HepG2 (cell line): ENCODE results near the gene WNT7B. TPM values are rescaled to one million over a fixed set of nuclear protein-coding genes. Genes with fewer than 3 reads are reported as not detected.

Experiments
- SOX13 ChIP-seq, 3 experiments: fragments of 450-650 bp in 1 of 3; sonication (generic) in 1 of 3; formaldehyde crosslinking in 1 of 3; IDR thresholded peaks in 2 of 3; conservative IDR thresholded peaks in 1 of 3; 2 replicates each; pipeline versions ENCODE4 v1.5.0 to v1.6.1; 2016 to 2020; ENCODE audit warnings: antibody characterized with exemption in 1 of 3, mild to moderate bottlenecking in 1 of 3, missing compliant biosample characterization in 1 of 3, missing genetic modification reagents in 1 of 3, moderate library complexity in 1 of 3
- TCF7 ChIP-seq: sonication (generic); IDR thresholded peaks from 2 replicates; pipeline ENCODE4 v1.6.1; 2016; ENCODE audit warnings: antibody characterized with exemption, low read depth
- ZMYM3 ChIP-seq: sonication (generic); formaldehyde crosslinking; IDR thresholded peaks from 2 replicates; pipeline ENCODE4 v1.5.1; 2020; ENCODE audit warnings: mild to moderate bottlenecking, missing genetic modification reagents
- ZMYM4 ChIP-seq: sonication (generic); formaldehyde crosslinking; IDR thresholded peaks from 2 replicates; pipeline ENCODE4 v1.8.1; 2023; ENCODE audit warnings: mild to moderate bottlenecking, missing genetic modification reagents
- ZNF256 ChIP-seq: sonication (generic); formaldehyde crosslinking; conservative IDR thresholded peaks from 2 replicates; pipeline ENCODE4 v1.4.0; 2020; ENCODE audit warnings: missing genetic modification reagents
- ZNF530 ChIP-seq: sonication (generic); formaldehyde crosslinking; IDR thresholded peaks from 2 replicates; pipeline ENCODE4 v1.5.0; 2020; ENCODE audit warnings: low read depth, mild to moderate bottlenecking, missing genetic modification reagents
- polyA plus RNA-seq, 8 experiments: library from polyadenylated mRNA; depleted of rRNA in 3 of 8; stranded (reverse) in 7 of 8; unstranded in 1 of 8; fragments of >200 nt; fragmentation: Illumina TruSeq in 4 of 8; extraction: Trizol in 4 of 8; gene quantifications; 2 replicates each; pipeline versions ENCODE4 v1.2.1 to v1.2.3, GENCODE V29; 2011 to 2016; ENCODE audit warnings: low read depth in 4 of 8, missing spikeins in 1 of 8, mixed read lengths in 1 of 8; ENCODE audit not compliant: insufficient read depth in 1 of 8
- total RNA-seq, 5 experiments: library from RNA; depleted of rRNA; stranded (reverse); fragments of >200 nt; fragmentation: Illumina TruSeq; extraction: Trizol; gene quantifications; 2 replicates each; pipeline ENCODE4 v1.2.3, GENCODE V29; 2016; ENCODE audit warnings: low read depth in 1 of 5
- TF ChIP-seq, protein P1 (sequence below), 2 experiments: fragments of 450-650 bp in 1 of 2; sonication (generic) in 1 of 2; formaldehyde crosslinking in 1 of 2; IDR thresholded peaks; 2 replicates each; pipeline versions ENCODE4 v1.6.1 to v1.8.0; 2016 to 2022; ENCODE audit warnings: antibody characterized with exemption in 1 of 2, mild to moderate bottlenecking in 1 of 2, missing genetic modification reagents in 1 of 2
- TF ChIP-seq, protein P2 (sequence below): sonication (generic); formaldehyde crosslinking; IDR thresholded peaks from 2 replicates; pipeline ENCODE4 v1.5.0; 2020; ENCODE audit warnings: missing genetic modification reagents
- TF ChIP-seq, protein P3 (sequence below), 2 experiments: sonication (generic) in 1 of 2; formaldehyde crosslinking in 1 of 2; IDR thresholded peaks; 2 replicates each; pipeline versions ENCODE4 v1.5.1 to v1.6.1; 2011 to 2020; ENCODE audit warnings: borderline replicate concordance in 1 of 2, low read depth in 1 of 2, low read length in 1 of 2, mild to moderate bottlenecking in 1 of 2, missing genetic modification reagents in 1 of 2, moderate library complexity in 1 of 2
- TF ChIP-seq, protein P4 (sequence below): sonication (generic); formaldehyde crosslinking; IDR thresholded peaks from 2 replicates; pipeline ENCODE4 v1.5.0; 2020; ENCODE audit warnings: missing genetic modification reagents, mild to moderate bottlenecking, borderline replicate concordance
- TF ChIP-seq, protein P5 (sequence below): sonication (generic); formaldehyde crosslinking; conservative IDR thresholded peaks from 2 replicates; pipeline ENCODE4 v1.8.0; 2022; ENCODE audit warnings: mild to moderate bottlenecking, moderate library complexity, missing genetic modification reagents

The WNT7B gene
- total and polyA plus RNA-seq, 2 of the 13 experiments (the other 11 are each of a cell fraction or from before 2014, with no cell fraction given) = 0.09 TPM; not detected in 1

DNA sequence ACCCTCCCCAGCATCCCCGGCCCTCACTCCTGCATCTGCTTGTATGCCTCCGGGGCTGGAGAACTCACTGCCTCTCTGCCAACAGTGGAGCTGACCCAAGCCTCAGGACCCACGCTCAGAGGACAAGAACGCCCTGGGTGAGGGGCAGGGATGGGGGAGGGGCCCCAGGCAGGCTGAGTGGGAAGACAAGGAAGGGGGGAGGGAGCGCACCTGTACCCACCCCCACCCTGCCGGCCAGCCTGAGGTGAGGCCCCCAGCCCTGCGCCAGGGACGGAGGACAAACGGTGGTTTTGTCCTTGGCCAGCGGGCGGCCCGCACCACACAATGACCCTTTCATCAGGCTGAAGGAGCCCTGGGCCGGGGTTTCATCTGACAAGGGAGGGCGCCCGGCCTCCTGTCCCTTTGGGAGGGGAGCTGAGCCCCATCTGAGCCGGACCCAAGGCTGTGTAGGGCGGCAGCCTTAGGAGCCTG is 10.0 kb downstream of the WNT7B start (continued):
- TF ChIP-seq, protein P1, sequence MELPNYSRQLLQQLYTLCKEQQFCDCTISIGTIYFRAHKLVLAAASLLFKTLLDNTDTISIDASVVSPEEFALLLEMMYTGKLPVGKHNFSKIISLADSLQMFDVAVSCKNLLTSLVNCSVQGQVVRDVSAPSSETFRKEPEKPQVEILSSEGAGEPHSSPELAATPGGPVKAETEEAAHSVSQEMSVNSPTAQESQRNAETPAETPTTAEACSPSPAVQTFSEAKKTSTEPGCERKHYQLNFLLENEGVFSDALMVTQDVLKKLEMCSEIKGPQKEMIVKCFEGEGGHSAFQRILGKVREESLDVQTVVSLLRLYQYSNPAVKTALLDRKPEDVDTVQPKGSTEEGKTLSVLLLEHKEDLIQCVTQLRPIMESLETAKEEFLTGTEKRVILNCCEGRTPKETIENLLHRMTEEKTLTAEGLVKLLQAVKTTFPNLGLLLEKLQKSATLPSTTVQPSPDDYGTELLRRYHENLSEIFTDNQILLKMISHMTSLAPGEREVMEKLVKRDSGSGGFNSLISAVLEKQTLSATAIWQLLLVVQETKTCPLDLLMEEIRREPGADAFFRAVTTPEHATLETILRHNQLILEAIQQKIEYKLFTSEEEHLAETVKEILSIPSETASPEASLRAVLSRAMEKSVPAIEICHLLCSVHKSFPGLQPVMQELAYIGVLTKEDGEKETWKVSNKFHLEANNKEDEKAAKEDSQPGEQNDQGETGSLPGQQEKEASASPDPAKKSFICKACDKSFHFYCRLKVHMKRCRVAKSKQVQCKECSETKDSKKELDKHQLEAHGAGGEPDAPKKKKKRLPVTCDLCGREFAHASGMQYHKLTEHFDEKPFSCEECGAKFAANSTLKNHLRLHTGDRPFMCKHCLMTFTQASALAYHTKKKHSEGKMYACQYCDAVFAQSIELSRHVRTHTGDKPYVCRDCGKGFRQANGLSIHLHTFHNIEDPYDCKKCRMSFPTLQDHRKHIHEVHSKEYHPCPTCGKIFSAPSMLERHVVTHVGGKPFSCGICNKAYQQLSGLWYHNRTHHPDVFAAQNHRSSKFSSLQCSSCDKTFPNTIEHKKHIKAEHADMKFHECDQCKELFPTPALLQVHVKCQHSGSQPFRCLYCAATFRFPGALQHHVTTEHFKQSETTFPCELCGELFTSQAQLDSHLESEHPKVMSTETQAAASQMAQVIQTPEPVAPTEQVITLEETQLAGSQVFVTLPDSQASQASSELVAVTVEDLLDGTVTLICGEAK (IDR thresholded peaks at IDR 0.05) = no peak
- TF ChIP-seq, protein P1 (CRISPR knock-in tag; IDR thresholded peaks at IDR 0.05) = no peak
- TF ChIP-seq TCF7 (no peak), SOX13 (IDR thresholded peaks at IDR 0.05) (no peak), SOX13 (CRISPR knock-in tag; conservative IDR thresholded peaks at IDR 0.05 in 1 of 2, IDR thresholded peaks at IDR 0.05 in 1 of 2) (peak in 1 of 2 experiments; percentile 37; a peak in 1 of 4 replicates), ZMYM4 (CRISPR knock-in tag) (no peak), ZNF530 (CRISPR knock-in tag) (no peak), ZMYM3 (CRISPR knock-in tag) (0 out of 2 replicates have a peak, but pooled peaks have one; percentile 39), ZNF256 (CRISPR knock-in tag) (no peak)
- TF ChIP-seq, protein P2, sequence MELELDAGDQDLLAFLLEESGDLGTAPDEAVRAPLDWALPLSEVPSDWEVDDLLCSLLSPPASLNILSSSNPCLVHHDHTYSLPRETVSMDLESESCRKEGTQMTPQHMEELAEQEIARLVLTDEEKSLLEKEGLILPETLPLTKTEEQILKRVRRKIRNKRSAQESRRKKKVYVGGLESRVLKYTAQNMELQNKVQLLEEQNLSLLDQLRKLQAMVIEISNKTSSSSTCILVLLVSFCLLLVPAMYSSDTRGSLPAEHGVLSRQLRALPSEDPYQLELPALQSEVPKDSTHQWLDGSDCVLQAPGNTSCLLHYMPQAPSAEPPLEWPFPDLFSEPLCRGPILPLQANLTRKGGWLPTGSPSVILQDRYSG = no peak
- TF ChIP-seq, protein P3, sequence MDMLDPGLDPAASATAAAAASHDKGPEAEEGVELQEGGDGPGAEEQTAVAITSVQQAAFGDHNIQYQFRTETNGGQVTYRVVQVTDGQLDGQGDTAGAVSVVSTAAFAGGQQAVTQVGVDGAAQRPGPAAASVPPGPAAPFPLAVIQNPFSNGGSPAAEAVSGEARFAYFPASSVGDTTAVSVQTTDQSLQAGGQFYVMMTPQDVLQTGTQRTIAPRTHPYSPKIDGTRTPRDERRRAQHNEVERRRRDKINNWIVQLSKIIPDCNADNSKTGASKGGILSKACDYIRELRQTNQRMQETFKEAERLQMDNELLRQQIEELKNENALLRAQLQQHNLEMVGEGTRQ (IDR thresholded peaks at IDR 0.05; ENCODE audit: low read depth, low read length) = no peak
- TF ChIP-seq, protein P3 (CRISPR knock-in tag; IDR thresholded peaks at IDR 0.05; ENCODE audit: borderline replicate concordance) = no peak
- TF ChIP-seq, protein P4, sequence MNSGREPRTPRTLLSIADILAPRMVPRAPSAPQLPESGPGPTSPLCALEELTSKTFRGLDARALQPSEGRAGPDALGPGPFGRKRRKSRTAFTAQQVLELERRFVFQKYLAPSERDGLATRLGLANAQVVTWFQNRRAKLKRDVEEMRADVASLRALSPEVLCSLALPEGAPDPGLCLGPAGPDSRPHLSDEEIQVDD (CRISPR knock-in tag) = no peak
- TF ChIP-seq, protein P5, sequence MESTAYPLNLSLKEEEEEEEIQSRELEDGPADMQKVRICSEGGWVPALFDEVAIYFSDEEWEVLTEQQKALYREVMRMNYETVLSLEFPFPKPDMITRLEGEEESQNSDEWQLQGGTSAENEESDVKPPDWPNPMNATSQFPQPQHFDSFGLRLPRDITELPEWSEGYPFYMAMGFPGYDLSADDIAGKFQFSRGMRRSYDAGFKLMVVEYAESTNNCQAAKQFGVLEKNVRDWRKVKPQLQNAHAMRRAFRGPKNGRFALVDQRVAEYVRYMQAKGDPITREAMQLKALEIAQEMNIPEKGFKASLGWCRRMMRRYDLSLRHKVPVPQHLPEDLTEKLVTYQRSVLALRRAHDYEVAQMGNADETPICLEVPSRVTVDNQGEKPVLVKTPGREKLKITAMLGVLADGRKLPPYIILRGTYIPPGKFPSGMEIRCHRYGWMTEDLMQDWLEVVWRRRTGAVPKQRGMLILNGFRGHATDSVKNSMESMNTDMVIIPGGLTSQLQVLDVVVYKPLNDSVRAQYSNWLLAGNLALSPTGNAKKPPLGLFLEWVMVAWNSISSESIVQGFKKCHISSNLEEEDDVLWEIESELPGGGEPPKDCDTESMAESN = no peak
